HG03095 (cell line): ENCODE data around the gene IL18RAP.
A peak's percentile ranks its signal among the peaks of the same experiment; 100 is the strongest.

Experiments
- ATAC-seq: cut with Tn5 transposase; IDR thresholded peaks from one replicate; pipeline ENCODE4 v1.9.1; 2021; ENCODE audit warnings: moderate library complexity; ENCODE audit not compliant: unreplicated experiment

Gene IL18RAP

DNA sequence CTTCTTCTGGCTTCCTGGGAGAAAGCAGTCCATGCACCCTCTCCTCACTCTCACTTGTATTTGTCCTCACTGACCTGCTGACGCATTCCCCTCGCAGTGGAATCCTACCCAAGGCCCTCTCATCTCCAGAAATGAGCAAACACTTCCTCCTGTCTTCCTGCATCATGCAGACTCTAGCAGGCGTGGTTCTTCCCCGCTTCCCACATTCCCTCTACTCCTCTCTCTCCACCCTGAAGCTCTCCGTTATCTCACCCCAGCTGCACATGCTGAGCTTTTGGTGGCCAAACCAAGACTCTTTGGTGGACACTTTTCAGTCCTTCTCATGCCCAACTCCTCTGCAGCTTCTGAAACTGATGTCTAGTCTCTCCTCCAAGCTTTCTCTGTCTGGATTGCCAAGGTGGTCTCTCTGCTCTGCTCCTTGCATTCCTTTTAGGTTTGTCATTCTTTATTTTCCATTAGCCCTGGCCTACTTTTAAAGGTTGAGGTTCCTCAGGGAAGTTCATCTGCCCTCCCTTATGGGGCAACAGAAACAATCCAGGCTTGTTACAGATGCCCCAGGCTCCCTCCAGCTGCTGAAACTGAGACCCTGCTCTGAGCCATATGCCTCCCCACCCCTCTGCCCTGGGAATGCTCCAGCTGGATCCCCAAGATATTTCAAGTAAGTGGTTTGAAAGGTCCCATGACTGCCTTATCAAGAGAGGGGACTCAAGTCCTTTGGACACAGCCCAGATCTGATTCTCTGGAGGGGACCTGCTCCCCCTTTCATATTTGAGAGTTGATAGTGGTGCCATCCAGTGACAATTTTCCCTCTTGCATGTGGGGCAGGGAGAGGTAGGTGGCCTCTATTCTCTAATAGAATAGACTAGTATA, 835 bp upstream of the IL18RAP start:
- ATAC-seq = no peak

DNA sequence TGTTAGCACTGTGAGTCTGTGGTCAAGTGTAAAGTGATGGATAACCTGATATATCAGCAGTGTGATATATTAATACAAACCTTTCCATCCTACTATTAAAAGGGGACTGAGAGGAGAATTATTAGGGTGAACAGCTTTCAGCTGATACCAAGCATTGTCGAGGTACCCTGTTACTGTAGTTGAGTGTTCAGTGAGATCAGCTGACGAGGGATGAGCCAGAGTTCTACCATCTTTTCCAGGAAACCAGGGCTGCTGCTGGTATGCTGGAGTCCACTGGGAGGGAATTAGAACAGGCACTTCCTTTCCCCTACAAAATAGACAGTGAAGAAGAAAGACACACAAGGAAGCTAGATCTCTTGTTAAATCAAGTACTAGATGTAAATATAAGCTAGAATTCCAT, 408 bp downstream of the IL18RAP start:
- ATAC-seq = no peak

DNA sequence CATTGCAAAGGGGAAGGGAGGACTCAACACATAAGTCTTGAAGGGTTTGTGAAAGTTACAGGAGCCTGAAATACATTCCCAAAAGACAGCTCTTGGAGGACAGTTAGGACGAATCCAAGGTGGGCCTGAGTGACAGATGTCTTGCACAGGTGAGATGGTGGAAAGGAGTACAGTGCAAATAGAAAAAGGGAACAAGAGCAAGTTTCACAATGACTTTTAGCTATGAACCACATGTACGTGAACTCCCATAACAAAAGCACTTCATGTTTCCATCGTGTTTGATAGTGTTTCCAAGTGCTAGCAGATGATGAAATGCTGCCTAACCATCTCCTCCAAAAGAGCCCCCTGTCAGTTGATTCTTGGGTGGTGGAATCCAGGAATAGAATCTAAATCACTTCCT, 1.8 kb downstream of the IL18RAP start:
- peak; percentile 92 for ATAC-seq

DNA sequence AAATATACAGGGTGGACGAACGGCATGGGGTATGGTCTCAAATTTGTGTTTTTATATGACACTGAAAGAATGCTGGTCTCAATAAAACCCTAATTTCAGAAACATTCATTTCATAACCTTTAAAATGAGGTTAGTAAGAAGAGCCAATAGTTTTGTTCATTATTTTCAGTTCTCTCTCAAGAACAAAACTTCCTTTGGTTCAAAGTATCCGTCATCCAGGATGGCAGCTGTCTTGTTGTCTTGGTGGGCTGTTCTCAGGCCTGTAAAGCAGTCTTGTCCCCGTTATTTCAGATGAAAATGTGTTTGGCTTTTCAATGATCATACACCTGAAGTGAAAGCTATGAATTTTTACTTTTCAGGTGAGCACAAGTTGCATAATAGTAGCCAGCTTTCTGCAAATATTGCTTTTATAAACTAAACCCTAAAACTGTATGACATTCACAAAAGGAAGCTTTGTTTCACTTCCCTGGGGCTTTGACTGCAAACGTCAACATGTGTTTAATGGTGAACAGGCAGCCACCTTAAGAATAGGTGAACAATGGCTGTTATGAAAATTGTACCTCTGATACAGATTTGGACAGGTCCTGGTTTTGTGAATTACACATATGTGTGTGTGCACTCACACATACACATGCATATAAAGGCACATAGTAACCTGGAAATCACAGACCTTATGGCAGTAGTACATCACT, 2.6 kb downstream of the IL18RAP start:
- no peak for ATAC-seq

DNA sequence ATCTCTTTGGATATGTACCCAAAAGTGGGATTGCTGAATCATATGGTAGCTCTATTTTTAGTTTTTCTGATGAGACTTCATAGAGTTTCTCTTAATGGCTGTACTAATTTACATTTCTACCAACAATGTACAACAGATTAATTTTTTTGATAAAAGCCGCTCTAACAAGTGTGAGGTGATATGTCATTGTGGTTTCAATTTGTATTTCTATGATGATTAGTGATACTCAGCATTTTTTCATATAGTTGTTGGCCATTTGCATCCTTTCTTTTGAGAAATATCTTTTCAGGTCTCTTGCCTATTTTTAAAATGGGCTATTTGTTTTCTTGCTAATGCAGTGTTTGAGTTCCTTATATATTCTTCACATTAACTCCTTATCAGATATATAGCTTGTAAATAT, 4.3 kb downstream of the IL18RAP start:
- ATAC-seq = no peak

DNA sequence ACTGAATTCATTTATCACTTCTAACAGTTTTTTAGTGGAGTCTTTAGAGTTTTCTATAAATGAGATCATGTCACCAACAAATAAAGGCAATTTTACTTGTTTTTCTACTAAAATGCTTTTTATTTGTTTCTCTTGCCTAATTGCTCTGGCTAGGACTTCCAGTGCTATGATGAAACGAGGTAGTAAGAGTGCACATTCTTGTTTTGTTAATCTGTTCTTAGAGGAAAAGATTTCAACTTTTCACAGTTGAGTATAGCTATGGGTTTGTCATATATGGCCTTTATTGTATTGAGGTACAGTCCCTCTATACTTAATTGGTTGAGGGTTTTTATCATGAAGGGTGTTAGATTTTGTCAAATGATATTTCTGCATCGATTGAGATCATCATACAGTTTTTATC, 5.6 kb downstream of the IL18RAP start:
- ATAC-seq = no peak

DNA sequence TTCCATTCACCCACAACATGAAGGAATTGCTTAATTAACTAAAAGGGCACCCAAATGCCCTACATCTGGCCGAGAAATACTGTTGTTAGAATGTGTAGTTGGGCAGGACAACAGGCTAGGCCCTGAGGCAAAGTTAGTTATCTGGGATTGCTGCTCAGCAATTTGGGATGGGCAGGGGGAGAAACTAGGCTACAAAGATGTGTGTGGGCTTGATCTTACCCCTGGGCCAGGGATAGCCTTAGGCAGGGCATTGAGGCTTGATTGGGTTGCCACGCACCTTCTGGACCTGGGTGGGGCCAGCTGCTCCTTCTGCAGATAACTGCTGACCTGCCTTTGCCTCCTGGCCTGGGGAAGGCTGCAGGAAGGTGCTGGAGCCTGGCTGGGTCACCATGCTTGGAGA, 9.4 kb downstream of the IL18RAP start:
- no peak for ATAC-seq

DNA sequence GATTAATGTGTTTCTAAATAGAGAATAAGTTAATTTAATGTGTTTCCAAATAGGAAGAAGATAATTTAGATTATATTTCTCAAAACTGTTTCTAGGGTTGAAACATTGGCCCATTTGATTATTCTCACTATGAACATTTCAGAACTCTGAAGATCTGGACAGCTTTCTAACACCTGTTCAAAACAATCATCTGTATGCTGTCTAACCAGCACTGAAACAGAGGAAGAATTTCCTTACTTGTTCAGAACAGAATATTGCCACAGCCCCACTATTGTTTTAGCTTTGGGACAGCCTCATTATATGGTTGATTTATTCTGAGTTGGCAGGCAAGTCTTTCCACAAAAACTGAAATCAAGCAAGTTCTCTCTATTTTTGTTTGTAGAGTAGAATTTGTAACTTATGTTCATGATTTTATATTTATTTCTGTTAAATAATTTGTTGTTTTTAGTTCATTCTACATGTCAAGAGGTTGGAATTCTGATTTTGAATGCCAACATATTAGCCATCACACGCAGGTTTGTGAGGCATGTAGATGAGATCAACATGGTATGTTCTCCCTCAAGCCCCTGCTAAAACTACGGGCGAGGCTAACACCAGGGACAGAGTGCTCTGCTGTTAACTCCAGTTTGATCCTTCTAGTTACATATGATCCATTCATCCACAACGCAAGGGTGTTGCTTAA, 11.2 kb downstream of the IL18RAP start:
- ATAC-seq = no peak

DNA sequence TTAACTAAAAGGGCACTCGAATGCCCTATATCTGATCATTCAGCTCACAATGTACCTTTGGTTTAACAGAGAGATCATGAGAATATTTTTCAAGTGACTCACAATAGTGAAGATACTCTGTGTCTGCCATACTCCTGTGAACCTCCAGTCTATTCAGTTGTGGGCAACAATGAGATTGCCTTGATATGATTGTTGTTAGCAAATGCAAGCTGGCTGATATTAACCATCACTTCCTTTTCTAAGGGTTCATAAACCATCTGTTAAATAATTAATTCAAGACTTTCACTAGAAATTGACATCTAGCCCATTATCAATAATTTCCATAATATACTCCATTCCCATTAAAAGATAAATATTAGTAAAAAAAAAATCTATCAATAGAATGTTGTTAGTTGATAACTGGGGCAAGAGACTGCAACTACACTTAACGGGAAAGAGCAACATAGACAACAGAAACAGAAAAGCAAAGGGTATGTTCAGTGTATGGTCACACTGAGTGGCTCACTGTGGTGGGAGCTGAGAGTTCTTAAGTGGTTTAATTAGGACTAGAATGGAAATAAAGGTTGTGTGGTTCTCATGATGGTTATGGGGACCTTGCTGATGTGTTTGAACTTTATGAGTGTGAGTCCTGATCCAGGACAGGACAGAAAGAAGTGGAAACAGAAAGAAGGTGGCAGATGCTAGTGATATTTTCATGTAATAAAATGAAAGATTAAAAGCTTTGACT, 11.9 kb downstream of the IL18RAP start:
- no peak for ATAC-seq

DNA sequence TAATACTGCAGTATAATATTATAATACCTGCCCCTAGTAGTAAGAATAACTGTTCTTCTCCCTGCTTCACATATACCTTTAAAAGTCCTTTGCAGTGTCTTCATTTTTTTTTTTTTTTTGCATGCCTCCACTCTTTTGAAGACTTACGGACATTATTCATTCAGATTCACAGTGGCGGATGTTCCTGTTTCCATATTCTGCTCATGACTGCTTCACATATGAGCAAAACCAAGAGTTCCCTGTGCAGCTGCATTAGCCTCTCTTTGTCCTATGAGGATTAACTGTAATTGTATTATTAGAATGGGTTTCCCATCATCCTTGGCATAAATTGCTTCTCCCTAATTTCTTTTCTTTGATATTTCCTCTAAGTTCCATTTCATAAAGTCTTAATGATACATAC, 12.8 kb downstream of the IL18RAP start:
- no peak for ATAC-seq

DNA sequence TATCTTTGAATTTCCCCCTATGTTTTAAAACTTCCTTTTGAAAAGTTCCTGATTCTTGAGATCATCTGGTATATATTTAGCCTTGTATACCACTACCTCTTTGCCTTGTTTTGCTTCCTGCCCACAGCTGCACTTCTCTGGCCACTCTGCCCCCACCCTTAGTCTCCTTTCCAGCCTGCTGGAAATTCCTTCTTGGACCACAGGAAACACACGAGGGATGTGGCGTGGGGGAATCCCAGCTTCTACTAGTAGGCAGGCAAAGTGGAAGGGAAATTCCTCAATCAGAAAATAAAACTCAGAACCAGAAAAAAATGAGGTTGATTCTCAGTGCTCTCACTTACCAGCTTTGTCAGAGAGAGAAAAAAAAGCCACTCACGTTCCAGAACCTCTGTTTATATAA, 13.4 kb downstream of the IL18RAP start:
- ATAC-seq = no peak

DNA sequence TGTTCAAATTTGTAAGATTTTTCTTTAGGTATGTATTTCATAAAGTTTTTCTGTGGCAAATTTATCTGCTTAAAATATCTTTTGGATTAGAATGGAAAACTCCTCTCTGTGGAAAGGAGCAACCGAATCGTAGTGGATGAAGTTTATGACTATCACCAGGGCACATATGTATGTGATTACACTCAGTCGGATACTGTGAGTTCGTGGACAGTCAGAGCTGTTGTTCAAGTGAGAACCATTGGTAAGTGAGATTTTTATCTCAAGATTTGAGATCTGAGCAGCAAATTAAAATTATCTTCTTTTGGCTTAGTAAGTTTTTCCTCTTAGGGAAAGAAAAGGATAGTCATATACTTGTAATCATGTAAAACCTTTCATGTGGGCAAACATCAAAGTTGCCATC, 14.2 kb downstream of the IL18RAP start:
- ATAC-seq = no peak

DNA sequence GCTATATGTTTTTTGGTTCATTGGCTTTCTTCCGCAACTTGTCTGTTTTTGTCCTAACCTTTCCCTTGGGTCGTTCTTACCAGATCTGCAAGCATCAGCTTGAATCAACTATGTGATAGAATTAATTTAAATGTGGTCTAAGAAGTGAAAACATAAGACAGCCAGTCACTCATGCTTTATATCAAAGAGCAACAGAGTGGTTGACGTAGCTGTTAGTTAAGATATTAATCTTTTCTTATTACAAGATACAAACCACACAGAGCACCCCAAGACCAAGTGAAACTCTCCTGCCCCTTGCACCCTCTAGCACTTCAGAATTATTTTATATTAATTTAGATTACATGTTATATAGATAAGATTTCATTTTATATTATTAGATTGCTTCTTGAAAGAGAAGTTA, 15.2 kb downstream of the IL18RAP start:
- no peak for ATAC-seq

DNA sequence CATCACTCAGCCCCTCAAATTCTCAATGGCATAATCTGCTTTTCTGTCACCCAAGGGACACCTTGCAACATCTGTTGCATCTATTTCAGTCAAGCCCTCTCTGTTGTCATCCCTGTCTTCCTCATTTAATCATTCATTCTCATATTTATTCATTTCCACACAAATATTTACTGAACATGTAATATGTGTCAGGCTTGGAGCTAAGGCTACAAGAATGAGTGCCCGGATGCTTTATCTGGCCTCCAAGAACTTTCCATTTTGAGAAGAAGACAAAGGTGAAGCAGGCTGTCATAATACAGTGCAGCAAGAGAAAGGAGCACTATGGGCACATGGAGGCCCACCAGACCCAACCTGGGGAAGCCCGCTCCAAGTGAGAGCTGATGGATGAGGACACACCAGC, 15.6 kb downstream of the IL18RAP start:
- no peak for ATAC-seq

DNA sequence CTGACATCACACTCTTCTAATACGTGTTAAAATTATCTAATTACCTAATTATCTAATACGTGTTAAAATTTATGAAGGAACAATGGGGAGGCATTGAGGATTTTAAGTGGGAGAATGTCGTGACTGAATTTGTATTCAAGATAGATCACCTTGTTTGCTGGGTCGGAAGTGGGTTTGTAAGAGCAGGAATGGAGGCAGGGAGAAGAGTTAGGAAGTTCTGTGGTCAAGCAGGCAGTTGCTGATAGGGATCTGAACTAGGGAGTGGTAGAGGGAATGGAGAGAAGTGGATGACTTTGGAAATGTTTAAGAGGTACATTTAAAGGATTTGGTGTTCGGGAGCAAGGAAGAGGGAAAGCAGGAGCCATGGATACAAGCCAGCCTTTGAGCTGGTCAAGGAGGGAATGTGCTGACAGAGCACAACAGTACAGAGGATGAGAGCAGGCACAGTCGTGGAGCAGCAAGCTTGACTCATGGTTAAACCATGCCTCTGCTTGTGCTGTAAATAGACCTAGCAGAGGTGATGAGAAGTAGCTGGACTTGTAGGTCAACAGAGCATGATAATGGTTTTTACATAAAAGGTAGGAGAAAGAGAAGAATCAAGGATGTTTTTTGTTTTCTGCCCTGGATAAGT, 16.2 kb downstream of the IL18RAP start:
- no peak for ATAC-seq

DNA sequence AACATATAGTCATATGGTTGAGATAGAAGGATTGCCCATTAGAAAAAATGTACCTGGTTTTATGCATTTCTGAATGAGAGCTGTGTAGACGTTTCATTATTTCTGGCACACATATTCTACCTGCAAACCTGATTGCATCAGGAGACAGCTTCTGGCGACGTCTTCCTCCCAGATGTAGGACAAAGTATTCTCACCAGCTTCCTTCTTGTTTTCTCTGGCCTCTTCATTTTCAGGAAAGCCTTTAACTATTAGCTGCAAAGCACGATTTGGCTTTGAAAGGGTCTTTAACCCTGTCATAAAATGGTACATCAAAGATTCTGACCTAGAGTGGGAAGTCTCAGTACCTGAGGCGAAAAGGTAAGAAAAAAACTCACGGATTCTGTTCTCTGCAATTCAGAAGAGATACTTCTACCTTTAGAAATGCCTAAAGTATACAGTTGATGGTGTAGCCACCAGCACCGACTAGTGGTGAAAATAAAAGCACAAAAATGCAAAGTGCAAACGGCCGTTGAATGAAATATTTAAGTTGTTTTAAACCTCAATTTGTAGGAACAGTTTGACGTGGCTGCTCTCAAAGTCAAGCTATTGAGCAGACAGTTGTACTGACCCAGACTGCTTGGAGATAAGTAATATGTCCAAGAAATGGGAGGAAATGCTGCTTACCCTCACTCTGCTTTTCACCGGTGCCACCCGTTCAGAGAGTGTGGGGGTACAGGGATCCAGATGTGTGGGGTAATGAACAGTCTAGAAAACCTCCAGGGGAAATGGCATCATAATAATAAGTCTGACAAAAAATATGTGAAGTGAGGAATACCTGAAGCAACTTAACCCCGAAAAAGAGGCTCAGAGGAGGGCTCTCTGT, 20.2 kb downstream of the IL18RAP start:
- no peak for ATAC-seq

DNA sequence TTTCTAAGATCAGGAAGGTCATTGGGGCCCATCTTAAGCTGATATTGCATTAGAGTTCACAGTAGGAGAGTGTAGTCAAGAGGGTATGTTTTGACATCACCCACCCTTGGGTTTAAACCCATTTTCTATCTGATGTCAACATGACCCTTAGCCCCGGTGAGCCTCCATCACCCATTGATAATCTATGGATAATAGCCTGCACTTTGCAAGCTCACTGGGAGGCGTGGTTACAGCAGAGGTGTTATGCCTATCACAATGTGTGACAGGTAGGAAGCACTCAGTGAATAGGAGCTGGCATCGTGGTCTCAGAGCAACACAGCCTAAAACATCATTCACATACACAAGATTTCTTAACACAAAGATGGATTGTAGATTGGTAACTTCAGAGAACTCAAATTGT, 21.3 kb downstream of the IL18RAP start:
- ATAC-seq = no peak

DNA sequence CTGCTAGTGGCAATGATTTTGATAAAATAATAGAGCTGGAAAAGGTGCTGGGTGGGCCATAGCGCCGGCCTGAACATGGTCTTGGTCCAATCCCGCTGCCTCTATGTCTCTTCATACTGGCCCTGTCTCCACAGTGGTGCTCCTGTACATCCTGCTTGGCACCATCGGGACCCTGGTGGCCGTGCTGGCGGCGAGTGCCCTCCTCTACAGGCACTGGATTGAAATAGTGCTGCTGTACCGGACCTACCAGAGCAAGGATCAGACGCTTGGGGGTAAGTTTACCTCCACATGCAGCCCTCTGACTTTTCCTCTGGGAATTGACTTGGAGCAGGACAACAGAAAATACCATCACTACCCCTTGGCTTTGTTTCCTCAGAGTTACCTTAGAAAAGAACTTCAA, 24.0 kb downstream of the IL18RAP start:
- no peak for ATAC-seq

DNA sequence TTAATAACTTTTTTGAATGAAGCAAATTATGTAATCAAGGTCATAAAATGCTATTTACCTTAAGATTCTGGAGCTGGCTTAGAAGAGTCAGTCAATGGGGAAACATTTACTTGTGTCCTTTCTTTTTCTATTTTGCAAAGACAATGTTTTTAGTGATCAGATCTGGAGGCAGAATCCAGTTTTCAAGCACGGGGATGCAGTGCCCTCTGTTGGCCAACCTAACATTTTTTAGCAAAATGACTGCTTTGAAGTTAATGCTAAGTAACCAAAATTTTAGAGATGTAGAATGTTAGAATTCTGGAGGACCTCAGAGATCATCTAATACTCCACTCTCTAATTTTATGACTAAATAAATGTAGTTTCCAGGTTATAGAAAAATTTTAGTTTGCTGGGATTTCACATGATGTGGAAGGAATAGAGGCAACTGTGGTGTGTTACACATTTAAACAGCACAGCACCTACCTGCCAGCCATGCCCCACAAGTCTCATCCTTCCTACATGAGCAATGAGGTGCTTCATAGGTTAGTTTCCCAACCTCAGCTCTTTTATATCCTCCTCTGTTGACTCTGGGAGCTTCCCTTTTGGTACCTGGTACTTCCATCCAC, 26.5 kb downstream of the IL18RAP start:
- no peak for ATAC-seq
